Ishikawa (cell line): Measurements from ENCODE around the gene PTPRM.

Source experiments
- CEBPB ChIP-seq: IDR thresholded peaks from 2 replicates; pipeline ENCODE4 v1.6.1; 2012
- EGR1 ChIP-seq: IDR thresholded peaks from 2 replicates; pipeline ENCODE4 v1.6.1; 2012
- EP300 ChIP-seq: IDR thresholded peaks from 2 replicates; pipeline ENCODE4 v1.6.1; 2012; ENCODE audit warnings: borderline replicate concordance
- FOXM1 ChIP-seq: IDR thresholded peaks from 2 replicates; pipeline ENCODE4 v1.6.1; 2012; ENCODE audit warnings: low read depth, borderline replicate concordance
- MAX ChIP-seq: IDR thresholded peaks from 2 replicates; pipeline ENCODE4 v1.6.1; 2012
- NFIC ChIP-seq: IDR thresholded peaks from 2 replicates; pipeline ENCODE4 v1.6.1; 2012
- TAF1 ChIP-seq: IDR thresholded peaks from 2 replicates; pipeline ENCODE4 v1.6.1; 2012; ENCODE audit warnings: low read depth, mild to moderate bottlenecking
- TCF12 ChIP-seq: IDR thresholded peaks from 2 replicates; pipeline ENCODE4 v1.6.1; 2012; ENCODE audit warnings: low read depth
- YY1 ChIP-seq: IDR thresholded peaks from 2 replicates; pipeline ENCODE4 v1.6.1; 2012; ENCODE audit warnings: low read depth
- ZBTB7A ChIP-seq: IDR thresholded peaks from 2 replicates; pipeline ENCODE4 v1.6.1; 2012; ENCODE audit warnings: low read depth

GRCh38 chr18:8247700-8248099, 680.6 kb downstream of the PTPRM start:
- no peak for TF ChIP-seq YY1
- TF ChIP-seq TAF1, result no peak
- TF ChIP-seq ZBTB7A, result no peak
- TF ChIP-seq CEBPB, result no peak
- no peak for TF ChIP-seq EGR1
- TF ChIP-seq EP300, result no peak
- no peak for TF ChIP-seq MAX
- no peak for TF ChIP-seq NFIC
- TF ChIP-seq TCF12, result no peak
- TF ChIP-seq FOXM1, result no peak
